ENCODE measurements around the gene TINCR. TPM values are rescaled to one million over a fixed set of nuclear protein-coding genes. Genes with fewer than 3 reads are reported as not detected.

Gene TINCR
- total and polyA plus RNA-seq, 2 donors (not counting 3 experiments of a cell fraction or from before 2014, with no cell fraction given) = 0.01 TPM; not detected in 1

GRCh38 chr19:5512715-5513114, 55.0 kb downstream of the TINCR start:
- DNase-seq (ENCODE audit: low read depth, low spot score) (no peak), FAIRE-seq (no peak)
- H3K9me3 ChIP-seq (replicated peaks; ENCODE audit: control insufficient read depth, insufficient read depth, low read length) = no peaks in the 10 kb centered on the region
- no peaks in the 10 kb centered on the region for H4K20me1 ChIP-seq (replicated peaks; ENCODE audit: control insufficient read depth, extremely low read depth, insufficient read depth, low read length)
- H3K27ac ChIP-seq (ENCODE audit: insufficient read depth, low read depth, low read length) = no peak overlapping the region
- POLR2A ChIA-PET = no interaction called here
- H3K36me3 ChIP-seq (ENCODE audit: control insufficient read depth in 2 of 2, extremely low read depth in 1 of 2, insufficient read depth in 2 of 2, low read length in 2 of 2) = no peaks in the 10 kb centered on the region
- BruUV-seq (replicated peaks) = no TSS peak
- H3K4me3 ChIP-seq (replicated peaks in 1 of 3; ENCODE audit: insufficient read depth in 1 of 3, low read depth in 1 of 3, low read length in 3 of 3) = no peak overlapping the region
- intact Hi-C loops (cut with micrococcal nuclease) = no loop called here
- H2AFZ ChIP-seq (ENCODE audit: low read depth, low read length) = no peak overlapping the region
- H3K79me2 ChIP-seq (ENCODE audit: control insufficient read depth, insufficient read depth, low read length) = no peaks in the 10 kb centered on the region
- CTCF ChIA-PET = interaction anchor here (0.9 kb wide), 1 partner anchor 11 kb away, joined by 3 read pairs; no protein-coding TSS in a partner anchor
- no peaks in the 10 kb centered on the region for H3K9me1 ChIP-seq (replicated peaks; ENCODE audit: control insufficient read depth, extremely low read depth, insufficient read depth, low read length)
- H3K4me1 ChIP-seq (ENCODE audit: control insufficient read depth, extremely low read depth, insufficient read depth, low read length) = no peaks in the 10 kb centered on the region
- dilution Hi-C loops (cut with MboI; ENCODE audit: extremely low pct_ligation_motif_present, low sequenced_read_pairs) = no loop called here
- H3K4me2 ChIP-seq (ENCODE audit: insufficient read depth, low read length) = no peak overlapping the region
- no peak overlapping the region for H3K9ac ChIP-seq (replicated peaks; ENCODE audit: extremely low read depth, insufficient read depth, low read length)
- no peaks in the 10 kb centered on the region for H3K27me3 ChIP-seq (ENCODE audit: control insufficient read depth in 2 of 2, insufficient read depth in 2 of 2, low read length in 2 of 2)
- no peak for TF ChIP-seq MYC (IDR thresholded peaks at IDR 0.05; ENCODE audit: low read depth, low read length)
- TF ChIP-seq POLR2A (IDR thresholded peaks at IDR 0.05; ENCODE audit: low read depth, low read length) = no peak
- TF ChIP-seq MAX (IDR thresholded peaks at IDR 0.05; ENCODE audit: insufficient read depth, insufficient read length) = no peak
- TF ChIP-seq POLR2AphosphoS5 (IDR thresholded peaks at IDR 0.05; ENCODE audit: insufficient read depth, low read depth, low read length) = no peak

Small RNAs within 50 kb of the gene (small RNA-seq; reads per million reads assigned to genes)
- not detected for gene SNRPEP4 (ENCODE audit: insufficient read depth, insufficient read length, low read depth, low replicate concordance)

Other genes with a start within 250 kb of the TINCR start
- gene PTPRS, start 227.1 kb downstream of the TINCR start, total RNA-seq = 12.5 and 16.1 TPM in 2 replicates
- 10.1 and 13.1 TPM in 2 replicates for gene PTPRS, start 227.1 kb downstream of the TINCR start, polyA plus RNA-seq
- not detected in 2 replicates for gene ZNRF4, start 112.5 kb downstream of the TINCR start, total RNA-seq
- gene ZNRF4, start 112.5 kb downstream of the TINCR start, polyA plus RNA-seq = not detected in 2 replicates
- 83.7 and 85.9 TPM in 2 replicates for gene SAFB2, start 54.8 kb upstream of the TINCR start, total RNA-seq
- gene SAFB2, start 54.8 kb upstream of the TINCR start, polyA plus RNA-seq = 24.6 and 31.5 TPM in 2 replicates
- gene SAFB, start 55.1 kb upstream of the TINCR start, total RNA-seq = 96.8 and 109 TPM in 2 replicates
- 33.1 and 44.7 TPM in 2 replicates for gene SAFB, start 55.1 kb upstream of the TINCR start, polyA plus RNA-seq
- gene MICOS13, start 112.6 kb upstream of the TINCR start, total RNA-seq = 53.0 and 55.3 TPM in 2 replicates
- 86.1 and 115 TPM in 2 replicates for gene MICOS13, start 112.6 kb upstream of the TINCR start, polyA plus RNA-seq
- 4.4 and 5.0 TPM in 2 replicates for gene HSD11B1L, start 113.1 kb upstream of the TINCR start, total RNA-seq
- 9.1 and 10.2 TPM in 2 replicates for gene HSD11B1L, start 113.1 kb upstream of the TINCR start, polyA plus RNA-seq
- 944 and 1,033 TPM in 2 replicates for gene RPL36, start 122.3 kb upstream of the TINCR start, total RNA-seq
- gene RPL36, start 122.3 kb upstream of the TINCR start, polyA plus RNA-seq = 835 and 1,084 TPM in 2 replicates
- 95.1 and 95.7 TPM in 2 replicates for gene LONP1, start 152.2 kb upstream of the TINCR start, total RNA-seq
- gene LONP1, start 152.2 kb upstream of the TINCR start, polyA plus RNA-seq = 70.0 and 89.2 TPM in 2 replicates
- gene CATSPERD, start 152.7 kb upstream of the TINCR start, total RNA-seq = not detected in 2 replicates
- not detected in 2 replicates for gene CATSPERD, start 152.7 kb upstream of the TINCR start, polyA plus RNA-seq
- 3.4 and 3.6 TPM in 2 replicates for gene PRR22, start 216.8 kb upstream of the TINCR start, total RNA-seq
- 1.4 and 2.0 TPM in 2 replicates for gene PRR22, start 216.8 kb upstream of the TINCR start, polyA plus RNA-seq
- gene DUS3L, start 223.2 kb upstream of the TINCR start, total RNA-seq = 38.9 and 40.8 TPM in 2 replicates
- gene DUS3L, start 223.2 kb upstream of the TINCR start, polyA plus RNA-seq = 25.8 and 29.7 TPM in 2 replicates
- gene NRTN, start 237.1 kb upstream of the TINCR start, total RNA-seq = 0.30 TPM in 1 of 2 replicates, not detected in the other
- gene NRTN, start 237.1 kb upstream of the TINCR start, polyA plus RNA-seq = 0.41 TPM in 2 replicates

Data from endothelial cell of umbilical vein (primary cell).